ENCODE results near the gene PRG2. TPM values are rescaled to one million over a fixed set of nuclear protein-coding genes. Genes with fewer than 3 reads are reported as not detected.

The PRG2 gene, protein sequence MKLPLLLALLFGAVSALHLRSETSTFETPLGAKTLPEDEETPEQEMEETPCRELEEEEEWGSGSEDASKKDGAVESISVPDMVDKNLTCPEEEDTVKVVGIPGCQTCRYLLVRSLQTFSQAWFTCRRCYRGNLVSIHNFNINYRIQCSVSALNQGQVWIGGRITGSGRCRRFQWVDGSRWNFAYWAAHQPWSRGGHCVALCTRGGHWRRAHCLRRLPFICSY
- not detected for total RNA-seq

- ATAC-seq: no peak
These were observed at the start of gene PRG2 for GRCh38 chr11:57390535-57390934. Gene PRG2, minus strand, starts transcription at chr11:57390650. Its CDS starts 706 bp downstream, at chr11:57389944.

- no peak for ATAC-seq
These were observed 49.3 kb upstream of the PRG2 start for GRCh38 chr11:57439786-57440185.

DNA sequence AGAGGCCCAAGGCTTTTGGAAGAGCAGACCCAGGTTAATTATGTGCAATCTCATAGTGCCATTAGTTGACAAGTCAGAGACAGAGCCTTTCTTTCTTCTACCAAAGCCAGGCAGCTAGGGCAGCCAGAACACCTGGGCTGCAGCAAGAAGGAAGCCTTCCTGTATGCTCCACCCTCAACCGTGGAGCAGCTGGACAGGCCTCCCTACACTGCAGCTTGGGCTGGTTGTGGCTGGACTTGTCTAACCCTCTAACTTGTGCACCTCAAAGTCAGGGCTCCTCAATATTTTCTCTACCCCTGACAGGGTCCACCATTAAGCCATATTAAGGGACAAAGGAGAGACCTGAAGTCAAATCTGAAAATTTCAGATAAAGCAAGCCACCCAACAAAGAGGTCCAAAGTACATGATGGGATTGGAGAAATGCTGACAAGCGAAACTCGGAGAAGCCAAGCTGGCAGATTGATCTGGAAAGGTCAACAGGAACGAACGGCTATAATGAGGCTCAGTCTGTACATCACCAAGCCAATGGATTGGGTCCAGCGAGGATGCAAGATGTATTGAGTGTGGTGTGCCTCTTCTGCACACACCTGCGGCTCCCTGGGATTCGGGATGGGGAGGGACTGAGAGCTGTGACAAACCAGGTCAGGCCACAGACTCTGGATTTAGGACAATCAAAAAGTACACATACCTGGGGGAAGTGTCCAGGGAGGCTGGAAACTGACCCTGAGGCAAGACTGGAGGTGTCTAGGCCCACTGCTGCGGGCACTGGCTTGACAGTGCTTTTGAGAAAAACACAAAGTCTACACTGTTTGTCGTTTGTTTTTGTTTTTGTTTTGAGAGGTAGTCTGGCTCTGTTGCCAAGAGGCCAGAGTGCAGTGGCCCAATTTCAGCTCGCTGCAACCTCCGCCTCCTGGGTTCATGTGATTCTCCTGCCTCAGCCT lies 48.2 kb upstream of the PRG2 start:
- ATAC-seq: no peak

- no peak for ATAC-seq
These were observed 45.6 kb upstream of the PRG2 start for GRCh38 chr11:57436031-57436430.

DNA sequence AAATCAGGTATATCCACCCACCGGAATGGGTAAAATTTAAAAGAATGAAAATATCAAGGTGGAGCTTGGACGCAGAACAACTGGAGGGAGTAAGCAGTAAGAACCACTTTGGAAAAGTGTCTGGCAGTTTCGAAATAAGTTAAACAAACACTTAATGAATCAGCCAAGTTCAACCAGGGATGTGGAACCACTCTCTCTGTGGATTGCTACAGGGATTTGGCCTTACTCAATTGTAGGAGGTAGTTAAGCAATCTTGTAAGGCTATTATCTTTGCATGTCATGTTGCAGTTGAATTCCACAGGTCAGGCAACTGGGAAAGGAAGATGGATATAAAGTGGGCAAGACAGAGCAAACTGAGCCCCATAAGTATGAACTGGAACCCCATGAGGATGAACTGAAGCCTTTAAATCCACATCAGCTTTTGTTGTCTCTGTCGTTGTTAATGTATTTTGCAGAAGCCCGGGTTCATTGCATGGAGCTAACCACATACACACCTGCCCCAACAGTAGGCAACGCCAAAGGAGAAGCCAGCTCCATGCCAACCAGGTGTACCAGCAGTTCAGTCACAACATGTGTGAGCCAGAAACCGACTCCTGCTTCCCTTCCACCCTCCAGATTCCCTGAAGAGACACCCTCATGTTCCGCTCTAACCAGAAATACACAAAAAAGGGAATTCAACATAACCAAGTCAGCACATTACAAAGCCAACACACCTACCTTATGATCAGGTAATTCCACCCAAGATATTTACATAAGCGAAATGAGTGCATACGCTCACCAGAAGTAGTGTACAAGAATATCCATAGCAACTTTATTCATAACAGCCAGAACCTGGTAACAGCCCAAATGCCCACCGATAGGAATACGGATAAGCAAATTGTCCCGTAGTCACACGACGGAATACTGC lies 44.4 kb upstream of the PRG2 start:
- peak; percentile 92 for ATAC-seq

GRCh38 chr11:57432714-57433163 lies 42.3 kb upstream of the PRG2 start:
- ATAC-seq: no peak

DNA sequence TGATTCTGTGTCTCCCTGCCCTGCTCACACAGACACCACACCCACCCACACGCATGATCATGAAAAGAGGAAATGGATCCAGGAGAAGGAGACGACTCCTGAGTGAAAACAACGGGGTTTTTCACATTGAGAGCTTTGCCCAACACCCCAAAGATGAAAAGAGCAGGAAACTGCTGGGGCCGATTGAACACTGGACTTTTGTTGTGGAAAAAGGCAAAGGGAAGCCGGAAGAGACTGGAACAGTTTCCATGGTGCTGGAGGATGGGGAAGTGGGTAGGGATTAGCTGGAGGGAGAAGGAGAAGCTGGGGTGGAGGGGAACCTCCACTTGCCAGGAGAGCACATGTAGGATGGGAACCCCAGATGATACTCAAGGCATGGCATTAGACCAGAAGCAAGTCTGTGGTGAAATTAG lies 41.7 kb upstream of the PRG2 start:
- no peak for ATAC-seq

DNA sequence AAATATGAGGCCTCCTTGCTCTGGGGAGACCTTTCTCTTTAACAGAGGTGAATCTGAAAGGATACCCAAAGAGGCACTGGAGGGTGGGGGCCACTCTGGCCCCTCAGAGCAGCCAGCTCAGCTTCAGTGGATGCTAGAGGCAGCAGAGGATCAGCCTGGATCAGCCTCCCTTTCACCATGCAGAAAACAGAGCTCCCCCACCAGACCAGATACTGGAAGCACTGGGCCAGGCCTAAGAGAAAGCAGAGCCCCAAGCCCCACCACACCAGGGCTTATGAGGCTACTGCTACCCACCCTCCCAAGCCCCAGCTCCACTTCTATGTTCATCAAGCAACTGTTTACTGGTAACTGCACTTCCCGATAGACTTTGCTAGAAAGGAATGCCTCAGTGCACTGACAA lies 40.5 kb upstream of the PRG2 start:
- ATAC-seq: no peak

GRCh38 chr11:57429946-57430345 lies 39.5 kb upstream of the PRG2 start:
- no peak for ATAC-seq

DNA sequence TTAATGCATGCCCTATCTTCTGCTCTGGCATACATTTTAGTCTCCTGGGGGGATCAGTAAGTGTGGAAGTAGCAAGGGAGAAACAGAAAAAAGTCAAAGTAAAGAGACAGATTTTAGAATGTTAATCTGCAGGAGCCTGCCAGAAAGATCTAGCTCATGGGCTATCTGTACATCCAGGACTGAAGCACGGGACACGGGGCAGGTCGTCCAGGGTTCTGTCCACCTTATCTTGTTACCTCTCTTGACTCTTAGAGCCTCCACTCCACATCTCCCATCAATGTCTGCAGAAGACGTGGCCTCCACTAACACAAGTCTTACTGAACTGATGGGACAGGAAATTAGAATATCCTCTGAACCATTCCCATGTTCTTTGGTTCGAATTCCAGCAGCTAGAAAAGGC lies 38.2 kb upstream of the PRG2 start:
- ATAC-seq: no peak

- ATAC-seq: no peak
These were observed 37.3 kb upstream of the PRG2 start for GRCh38 chr11:57427727-57428082.

GRCh38 chr11:57426929-57427726 lies 36.7 kb upstream of the PRG2 start, which contains the start of gene SLC43A3:
Gene SLC43A3, minus strand, starts transcription at chr11:57427121. Its CDS starts 949 bp downstream, at chr11:57426172.
- ATAC-seq: peak; percentile 66

DNA sequence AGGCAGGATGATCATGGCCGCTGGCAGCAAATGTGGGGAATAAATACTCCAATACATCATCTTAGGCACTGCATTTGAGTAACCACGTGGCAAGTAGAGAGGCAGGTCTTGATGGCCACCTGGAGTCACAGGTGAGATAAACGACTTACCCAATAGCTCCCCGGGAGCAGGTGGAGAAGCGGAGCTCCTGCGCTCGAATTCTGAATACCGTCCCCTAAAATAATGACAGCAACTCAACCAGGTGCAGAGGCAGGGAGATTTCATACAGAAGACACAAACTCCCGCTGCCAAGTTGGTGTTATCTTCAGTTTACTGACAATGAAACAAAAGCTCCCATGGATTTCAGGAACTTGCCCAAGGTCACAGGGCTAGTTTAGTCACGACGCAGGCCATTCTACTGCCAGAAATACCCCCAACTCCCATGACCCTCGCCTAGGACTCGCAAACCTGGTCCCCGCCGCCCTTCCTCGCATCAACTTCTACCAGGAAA lies 36.0 kb upstream of the PRG2 start:
- peak; percentile 36 for ATAC-seq

- peak; percentile 35 for ATAC-seq
These were observed 35.4 kb upstream of the PRG2 start for GRCh38 chr11:57425565-57426438.

- ATAC-seq: peak; percentile 76
These were observed 34.5 kb upstream of the PRG2 start for GRCh38 chr11:57424792-57425564.

- no peak for ATAC-seq
These were observed 33.8 kb upstream of the PRG2 start for GRCh38 chr11:57424137-57424791.

- ATAC-seq: no peak
These were observed 32.2 kb upstream of the PRG2 start for GRCh38 chr11:57422669-57423068.

DNA sequence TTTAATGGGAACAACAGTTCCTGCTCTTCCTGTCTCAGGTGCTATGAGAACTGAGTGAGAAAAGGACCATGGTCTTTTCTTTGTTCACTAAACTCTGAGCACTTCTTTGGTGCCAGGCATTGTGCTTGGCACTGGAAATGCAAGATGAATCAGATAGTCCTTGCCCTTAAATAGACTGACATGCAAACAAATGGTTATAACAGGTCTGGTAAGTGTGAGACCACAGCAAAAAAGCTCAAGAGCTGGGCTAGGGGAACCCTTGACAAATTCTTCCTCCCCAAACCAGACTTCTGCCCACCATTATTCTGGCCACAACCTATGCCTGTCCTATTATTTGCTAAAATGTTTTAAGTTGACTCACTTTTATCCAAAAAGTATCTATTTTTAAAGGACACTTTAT lies 31.4 kb upstream of the PRG2 start:
- ATAC-seq: no peak

DNA sequence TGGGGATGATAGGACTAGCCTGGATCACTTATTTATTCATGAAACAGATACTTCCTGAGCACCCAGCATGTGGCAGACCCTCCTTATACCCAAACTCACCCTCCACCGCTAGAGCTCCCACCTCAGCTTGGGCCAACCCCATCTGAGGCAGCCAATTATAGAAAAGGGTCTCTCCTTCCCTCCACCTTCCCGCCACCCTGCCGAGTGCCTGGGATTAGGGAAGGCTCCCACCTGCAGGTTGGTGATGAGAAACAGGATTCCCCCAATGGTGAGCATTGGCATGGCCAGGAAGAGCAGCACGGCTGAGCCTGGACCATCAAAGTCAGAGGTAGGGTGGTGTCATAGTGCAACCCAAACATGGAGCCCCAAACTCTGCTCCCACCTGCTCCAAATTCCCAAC lies 30.6 kb upstream of the PRG2 start:
- ATAC-seq: no peak

All from esophagus mucosa (tissue), 1 donor.